Activated CD4-positive, alpha-beta T cell treated with anti-CD3 and anti-CD28 coated beads for 24 hours (primary cell): Measurements from ENCODE around the gene KLK11.

Experiments
- DNase-seq, 2 donors: peaks; one replicate each; pipeline ENCODE4 v3.0.0-alpha.2; 2020; ENCODE audit warnings: low read depth in 2 of 2

The KLK11 gene

GRCh38 chr19:50972795-50973376 lies 53.5 kb downstream of the KLK11 start:
- DNase-seq: no peak
